ENCODE results near the gene GLP1R.

- TF ChIP-seq POLR2A (IDR thresholded peaks at IDR 0.05; ENCODE audit: low read length), result no peak
- TF ChIP-seq, protein P1, sequence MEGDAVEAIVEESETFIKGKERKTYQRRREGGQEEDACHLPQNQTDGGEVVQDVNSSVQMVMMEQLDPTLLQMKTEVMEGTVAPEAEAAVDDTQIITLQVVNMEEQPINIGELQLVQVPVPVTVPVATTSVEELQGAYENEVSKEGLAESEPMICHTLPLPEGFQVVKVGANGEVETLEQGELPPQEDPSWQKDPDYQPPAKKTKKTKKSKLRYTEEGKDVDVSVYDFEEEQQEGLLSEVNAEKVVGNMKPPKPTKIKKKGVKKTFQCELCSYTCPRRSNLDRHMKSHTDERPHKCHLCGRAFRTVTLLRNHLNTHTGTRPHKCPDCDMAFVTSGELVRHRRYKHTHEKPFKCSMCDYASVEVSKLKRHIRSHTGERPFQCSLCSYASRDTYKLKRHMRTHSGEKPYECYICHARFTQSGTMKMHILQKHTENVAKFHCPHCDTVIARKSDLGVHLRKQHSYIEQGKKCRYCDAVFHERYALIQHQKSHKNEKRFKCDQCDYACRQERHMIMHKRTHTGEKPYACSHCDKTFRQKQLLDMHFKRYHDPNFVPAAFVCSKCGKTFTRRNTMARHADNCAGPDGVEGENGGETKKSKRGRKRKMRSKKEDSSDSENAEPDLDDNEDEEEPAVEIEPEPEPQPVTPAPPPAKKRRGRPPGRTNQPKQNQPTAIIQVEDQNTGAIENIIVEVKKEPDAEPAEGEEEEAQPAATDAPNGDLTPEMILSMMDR (IDR thresholded peaks at IDR 0.05), result no peak
- no peak for TF ChIP-seq ZFP36 (IDR thresholded peaks at IDR 0.05; ENCODE audit: borderline replicate concordance, partially characterized antibody)
- TF ChIP-seq CBX2 (IDR thresholded peaks at IDR 0.05; ENCODE audit: borderline replicate concordance, low read depth), result no peak
- TF ChIP-seq ZSCAN20 (CRISPR knock-in tag; IDR thresholded peaks at IDR 0.05), result no peak
- no peak for TF ChIP-seq CEBPB (IDR thresholded peaks at IDR 0.05)
- no peak for TF ChIP-seq USF2 (IDR thresholded peaks at IDR 0.05)
- no peak for TF ChIP-seq BHLHE40 (IDR thresholded peaks at IDR 0.05; ENCODE audit: low read depth, low read length)
- TF ChIP-seq EP300 (IDR thresholded peaks at IDR 0.05), result no peak
- no peak for TF ChIP-seq RAD21 (conservative IDR thresholded peaks at IDR 0.05 in 1 of 2, IDR thresholded peaks at IDR 0.05 in 1 of 2)
- no peak for TF ChIP-seq ATOH8 (CRISPR knock-in tag; IDR thresholded peaks at IDR 0.05; ENCODE audit: low read depth)
- TF ChIP-seq, protein P2, sequence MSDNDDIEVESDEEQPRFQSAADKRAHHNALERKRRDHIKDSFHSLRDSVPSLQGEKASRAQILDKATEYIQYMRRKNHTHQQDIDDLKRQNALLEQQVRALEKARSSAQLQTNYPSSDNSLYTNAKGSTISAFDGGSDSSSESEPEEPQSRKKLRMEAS (IDR thresholded peaks at IDR 0.05), result no peak
Observed at GRCh38 chr6:39107034-39107433, 58.5 kb downstream of the GLP1R start.

Measured in A549 (cell line).